ENCODE measurements around the gene PARG. TPM values are rescaled to one million over a fixed set of nuclear protein-coding genes. Genes with fewer than 3 reads are reported as not detected.

PARG gene
- total RNA-seq, 1 experiment from 2014 or later: 42.4 TPM

- Histone ChIP-seq H3K27me3 (replicated peaks; ENCODE audit: insufficient read depth, low read depth, low read length, poor library complexity) (no peaks in the 10 kb centered on the region), H3K4me1 (ENCODE audit: insufficient read depth, low read length, poor library complexity, severe bottlenecking) (peaks cover 12% of the 10 kb centered on the region), H3K36me3 (ENCODE audit: insufficient read depth, low read length, poor library complexity, severe bottlenecking) (no peaks in the 10 kb centered on the region), H3K27ac (ENCODE audit: low read depth, low read length, poor library complexity, severe bottlenecking) (no peak overlapping the region), H3K4me3 (ENCODE audit: low read depth, low read length, poor library complexity, severe bottlenecking) (no peak overlapping the region), H3K9me3 (ENCODE audit: low read depth, low read length, poor library complexity, severe bottlenecking) (no peaks in the 10 kb centered on the region)
- DNase-seq (ENCODE audit: low spot score): no peak
- intact Hi-C loops (cut with micrococcal nuclease; ENCODE audit: unreplicated experiment): no loop called here
- TF ChIP-seq CTCF (conservative IDR thresholded peaks at IDR 0.05; ENCODE audit: low read depth, low read length) (no peak), EZH2 (IDR thresholded peaks at IDR 0.05; ENCODE audit: borderline replicate concordance, low read depth, low read length, poor library complexity, severe bottlenecking) (no peak)
- CTCF ChIA-PET: no interaction called here
- BruUV-seq (replicated peaks): no TSS peak
- POLR2A ChIA-PET (ENCODE audit: low non-redundant PET): no interaction called here
Measured at GRCh38 chr10:49798275-49798674, 143.6 kb downstream of the PARG start.

DNA sequence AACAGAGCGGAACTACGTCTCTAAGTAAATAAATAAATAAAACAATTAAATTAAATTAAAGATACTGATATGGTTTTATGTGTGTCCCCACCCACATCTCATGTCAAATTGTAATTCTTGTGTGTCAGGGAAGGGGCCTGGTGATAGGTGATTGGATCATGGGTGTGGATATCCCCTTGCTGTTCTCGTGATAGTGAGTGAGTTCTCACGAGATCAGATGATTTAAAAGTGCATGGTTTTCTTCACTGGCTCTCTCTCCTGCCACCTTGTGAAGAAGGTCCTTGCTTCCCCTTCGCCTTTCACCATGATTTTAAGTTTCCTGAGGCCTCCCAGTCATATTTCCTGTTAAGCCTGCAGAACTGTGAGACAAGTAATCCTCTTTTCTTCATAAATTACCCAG lies 150.7 kb downstream of the PARG start:
- no peak for TF ChIP-seq EZH2 (IDR thresholded peaks at IDR 0.05; ENCODE audit: borderline replicate concordance, low read depth, low read length, poor library complexity, severe bottlenecking)
- no peak for TF ChIP-seq CTCF (conservative IDR thresholded peaks at IDR 0.05; ENCODE audit: low read depth, low read length)
- CTCF ChIA-PET: no interaction called here
- BruUV-seq (replicated peaks): no TSS peak

GRCh38 chr10:49784681-49785080 lies 157.1 kb downstream of the PARG start:
- ChIA-PET CTCF (no interaction called here), POLR2A (ENCODE audit: low non-redundant PET) (no interaction called here)
- Histone ChIP-seq H3K4me3 (ENCODE audit: low read depth, low read length, poor library complexity, severe bottlenecking) (no peak overlapping the region), H3K36me3 (ENCODE audit: insufficient read depth, low read length, poor library complexity, severe bottlenecking) (no peaks in the 10 kb centered on the region), H3K9me3 (ENCODE audit: low read depth, low read length, poor library complexity, severe bottlenecking) (no peaks in the 10 kb centered on the region), H3K27ac (ENCODE audit: low read depth, low read length, poor library complexity, severe bottlenecking) (no peak overlapping the region), H3K4me1 (ENCODE audit: insufficient read depth, low read length, poor library complexity, severe bottlenecking) (no peaks in the 10 kb centered on the region), H3K27me3 (replicated peaks; ENCODE audit: insufficient read depth, low read depth, low read length, poor library complexity) (peaks cover 15% of the 10 kb centered on the region)
- intact Hi-C loops (cut with micrococcal nuclease; ENCODE audit: unreplicated experiment): no loop called here
- no peak for DNase-seq (ENCODE audit: low spot score)
- BruUV-seq (replicated peaks): no TSS peak
- no peak for TF ChIP-seq EZH2 (IDR thresholded peaks at IDR 0.05; ENCODE audit: borderline replicate concordance, low read depth, low read length, poor library complexity, severe bottlenecking)
- no peak for TF ChIP-seq CTCF (conservative IDR thresholded peaks at IDR 0.05; ENCODE audit: low read depth, low read length)

More for the DNA sequence above, 150.7 kb downstream of the PARG start:
- no peak overlapping the region for H3K4me3 ChIP-seq (ENCODE audit: low read depth, low read length, poor library complexity, severe bottlenecking)
- DNase-seq (ENCODE audit: low spot score): no peak
- no peak overlapping the region for H3K27ac ChIP-seq (ENCODE audit: low read depth, low read length, poor library complexity, severe bottlenecking)
- H3K27me3 ChIP-seq (replicated peaks; ENCODE audit: insufficient read depth, low read depth, low read length, poor library complexity): peaks cover 4% of the 10 kb centered on the region
- H3K4me1 ChIP-seq (ENCODE audit: insufficient read depth, low read length, poor library complexity, severe bottlenecking): no peaks in the 10 kb centered on the region
- intact Hi-C loops (cut with micrococcal nuclease; ENCODE audit: unreplicated experiment): no loop called here
- POLR2A ChIA-PET (ENCODE audit: low non-redundant PET): no interaction called here
- H3K36me3 ChIP-seq (ENCODE audit: insufficient read depth, low read length, poor library complexity, severe bottlenecking): no peaks in the 10 kb centered on the region
- no peaks in the 10 kb centered on the region for H3K9me3 ChIP-seq (ENCODE audit: low read depth, low read length, poor library complexity, severe bottlenecking)

All from A673 (cell line).